ENCODE data around the gene ENG.
A peak's percentile ranks its signal among the peaks of the same experiment; 100 is the strongest.

Gene ENG

DNA sequence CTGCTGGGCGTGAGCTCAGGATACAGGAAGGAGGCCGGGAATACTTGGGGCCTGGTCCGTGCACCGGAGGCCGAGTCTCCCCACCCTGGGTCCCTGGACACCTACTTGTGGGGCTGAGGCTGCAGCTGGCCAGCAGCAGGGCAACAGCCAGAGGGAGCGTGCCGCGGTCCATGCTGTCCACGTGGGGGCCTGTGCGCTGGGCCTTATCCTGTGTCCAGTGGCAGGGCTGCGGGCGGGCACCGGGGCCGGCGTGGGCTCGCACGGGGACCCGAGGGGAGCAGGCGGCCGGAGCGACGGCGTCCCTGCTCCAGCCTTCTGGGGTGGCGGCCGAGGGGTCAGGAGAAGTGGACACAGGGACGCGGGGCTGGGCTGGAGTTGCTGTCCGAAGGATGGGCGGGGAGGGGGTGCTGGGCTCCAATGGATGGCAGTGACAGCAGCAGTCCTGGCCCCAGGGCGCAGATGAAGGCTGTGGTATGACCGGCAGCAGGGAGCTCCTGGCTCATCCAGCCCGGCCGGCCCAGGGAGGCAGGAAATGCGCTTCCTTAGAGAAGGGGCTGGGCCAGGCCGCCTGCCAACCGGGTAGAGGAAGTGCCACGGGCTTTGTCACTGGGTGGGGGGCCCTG, at the start of gene ENG:
Gene ENG (minus strand): TSS at position 475 of the 623 bp plus-strand sequence. CDS start 303 bp downstream, at position 172.
- H3K4me1 ChIP-seq: peaks cover 68 to 80% (median 73%) of the 10 kb centered on the region in 10 experiments
- peaks cover 0 to 31% (median 5%) of the 10 kb centered on the region in 11 experiments; a peak in 11 of 22 replicates for H4K20me1 ChIP-seq
- peaks cover 16 to 24% (median 20%) of the 10 kb centered on the region in 11 experiments for H3K9me3 ChIP-seq (replicated peaks in 1 of 11)
- TF ChIP-seq Cebpa-rat (IDR thresholded peaks at IDR 0.05): no peak
- H3K4me2 ChIP-seq: peak within 1 kb of the TSS; percentile 93 to 100 (median 96)
- peak within 1 kb of the TSS; percentile 64 to 95 (median 78) for H3K27ac ChIP-seq
- H3K4me3 ChIP-seq: peak within 1 kb of the TSS; percentile 76 to 98 (median 88)
- no peaks in the 10 kb centered on the region for H3K27me3 ChIP-seq
- peaks cover 30 to 36% (median 35%) of the 10 kb centered on the region in 11 experiments for H3K36me3 ChIP-seq
- H3K9ac ChIP-seq: peak within 1 kb of the TSS; percentile 82 to 88 (median 86)

DNA sequence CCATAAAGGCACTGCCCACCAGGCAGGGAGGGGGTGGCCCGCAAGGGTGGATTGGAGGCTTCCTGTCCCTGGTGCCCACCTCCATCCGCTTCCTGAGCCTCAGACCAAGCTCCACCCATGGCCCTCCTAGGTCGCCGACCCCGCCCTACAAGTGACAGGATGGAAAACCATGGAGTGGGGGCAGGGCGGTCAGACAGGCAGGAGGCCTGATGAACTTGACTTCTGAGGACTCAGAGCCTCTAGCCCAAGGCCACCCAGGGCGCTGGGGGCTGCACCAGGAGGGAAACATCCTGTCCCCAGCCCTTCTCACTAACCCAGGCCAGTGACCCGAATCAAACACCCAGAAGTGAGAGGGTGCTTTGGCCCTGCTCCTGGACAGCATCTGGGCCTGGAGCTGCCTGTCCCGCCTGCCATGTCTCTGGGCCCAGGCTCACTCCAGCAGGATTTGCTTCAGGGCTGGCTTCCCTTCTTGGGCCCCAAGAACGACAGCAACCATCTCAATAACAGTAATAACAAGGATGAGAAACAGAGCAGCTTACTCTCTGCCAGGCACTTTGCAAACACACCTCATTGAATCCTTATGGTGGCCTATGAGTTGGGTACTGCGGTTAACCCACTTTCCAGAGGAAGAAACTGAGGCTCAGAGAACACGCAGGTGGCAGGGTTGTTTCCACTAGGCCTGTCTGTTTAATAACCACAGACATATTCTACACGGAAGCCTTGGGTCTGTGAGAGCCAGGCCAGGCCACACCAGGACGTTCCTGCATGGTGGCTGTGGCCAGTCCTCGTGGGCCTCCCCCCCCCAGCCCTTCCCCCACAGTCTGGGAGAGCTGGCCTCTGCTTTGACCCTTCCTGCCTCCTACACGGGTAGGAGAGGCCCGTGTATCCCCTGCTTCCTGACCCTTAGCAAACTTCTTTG, 49.4 kb upstream of the ENG start:
- no peak for TF ChIP-seq Cebpa-rat (IDR thresholded peaks at IDR 0.05)
- Histone ChIP-seq H4K20me1 (peaks cover 0 to 9% (median 0%) of the 10 kb centered on the region in 11 experiments; a peak in 3 of 22 replicates), H3K9ac (peak overlapping the region; percentile 68 to 83 (median 75)), H3K27me3 (no peaks in the 10 kb centered on the region), H3K4me2 (peak overlapping the region; percentile 84 to 100 (median 93)), H3K9me3 (replicated peaks in 1 of 11) (no peaks in the 10 kb centered on the region), H3K4me1 (peaks cover 80 to 94% (median 90%) of the 10 kb centered on the region in 10 experiments), H3K36me3 (peaks cover 0 to 19% (median 14%) of the 10 kb centered on the region in 11 experiments; a peak in 21 of 22 replicates), H3K4me3 (peak overlapping the region in 9 of 10 experiments; percentile 18 to 69 (median 43); a peak in 15 of 20 replicates), H3K27ac (peak overlapping the region; percentile 78 to 90 (median 83))

DNA sequence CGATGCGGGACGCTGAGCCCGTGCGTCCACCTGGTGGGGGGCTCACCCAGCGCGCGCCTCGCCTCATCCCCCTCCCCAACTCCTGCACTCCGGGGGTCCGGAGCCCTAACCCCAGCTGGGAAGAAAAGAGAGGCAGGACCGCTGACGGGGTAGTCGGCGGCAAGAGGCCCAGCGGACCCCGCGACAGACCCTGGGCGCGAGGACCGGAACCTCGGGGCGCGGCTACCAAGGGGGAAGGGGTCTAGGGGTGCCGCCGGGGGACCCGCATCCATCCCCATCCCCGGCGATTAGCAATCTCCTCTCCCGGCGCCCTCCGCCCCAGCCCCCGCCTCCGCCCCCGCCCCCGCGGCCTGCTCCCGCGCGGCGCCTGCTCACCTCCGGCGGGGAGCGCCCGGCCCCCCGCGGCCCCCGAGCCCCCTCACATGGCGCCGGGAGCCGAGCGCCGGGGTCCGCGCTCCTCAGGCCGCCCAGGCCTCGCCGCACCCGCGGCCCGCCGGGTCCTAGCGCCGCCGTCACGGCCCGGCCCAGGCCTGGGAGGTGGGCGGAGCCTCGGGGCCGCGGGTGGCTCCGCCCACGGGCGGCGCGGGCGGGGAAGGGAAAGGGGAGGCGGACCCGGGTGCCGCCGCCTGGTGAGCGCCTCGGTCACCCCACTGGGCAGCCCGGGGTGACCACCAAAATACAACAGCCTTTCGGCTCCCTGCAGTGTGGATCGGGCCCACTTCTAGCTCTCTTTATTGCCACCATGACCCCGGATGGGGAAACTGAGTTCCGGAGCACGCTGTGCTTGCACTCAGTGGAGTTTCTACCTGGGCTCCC, 44.9 kb upstream of the ENG start, which contains the start of gene ST6GALNAC6:
Gene ST6GALNAC6 (minus strand): TSS at position 476 of the 816 bp plus-strand sequence. CDS start 1,622 bp downstream, outside the sequence.
- Histone ChIP-seq H3K9me3 (replicated peaks in 1 of 11) (peaks cover 0 to 10% (median 0%) of the 10 kb centered on the region in 11 experiments; a peak in 5 of 22 replicates), H3K27me3 (no peaks in the 10 kb centered on the region), H4K20me1 (peaks cover 6 to 43% (median 29%) of the 10 kb centered on the region in 11 experiments; a peak in 21 of 22 replicates), H3K4me1 (peaks cover 66 to 78% (median 75%) of the 10 kb centered on the region in 10 experiments), H3K4me2 (peak within 1 kb of the TSS; percentile 90 to 99 (median 95)), H3K36me3 (peaks cover 22 to 28% (median 27%) of the 10 kb centered on the region in 11 experiments), H3K4me3 (peak within 1 kb of the TSS; percentile 80 to 98 (median 95)), H3K9ac (peak within 1 kb of the TSS; percentile 86 to 96 (median 91)), H3K27ac (peak within 1 kb of the TSS; percentile 55 to 92 (median 89))
- no peak for TF ChIP-seq Cebpa-rat (IDR thresholded peaks at IDR 0.05)

DNA sequence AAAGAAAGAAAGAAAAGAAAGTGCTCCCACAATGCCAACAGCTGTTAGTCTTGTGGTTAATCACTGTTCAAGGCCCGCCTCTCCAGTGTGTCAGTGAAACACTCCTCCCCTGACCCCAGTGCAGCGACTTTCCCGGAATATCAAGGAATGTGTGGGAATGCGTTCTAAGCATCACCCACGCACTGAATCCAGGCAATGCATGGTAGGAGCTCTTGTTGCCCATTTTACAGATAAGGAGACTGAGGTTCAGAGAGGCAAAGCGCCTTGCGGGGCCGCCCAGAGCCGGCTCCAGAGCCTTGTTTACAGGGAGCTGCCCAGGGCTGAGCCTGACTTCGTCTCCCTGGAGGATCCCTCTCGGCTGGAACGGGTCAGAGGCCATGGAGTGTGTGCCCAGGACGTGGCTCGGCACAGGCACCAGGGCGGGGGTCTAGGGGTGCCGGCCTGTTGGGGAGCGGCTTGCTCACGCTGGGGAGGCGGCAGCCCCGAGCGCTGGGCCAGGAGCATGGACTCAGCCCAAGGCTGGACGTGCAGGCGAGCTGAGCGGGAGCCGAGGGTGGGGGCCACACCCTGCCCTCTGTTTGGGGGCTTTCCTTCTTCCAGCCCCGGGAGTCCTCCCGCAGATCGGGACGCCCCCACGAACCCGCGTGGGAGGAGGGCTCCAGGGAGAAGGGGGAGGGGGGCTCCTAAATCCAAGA, 44.1 kb upstream of the ENG start:
- peak overlapping the region; percentile 52 to 92 (median 89); a peak in 21 of 22 replicates for H3K27ac ChIP-seq
- peak overlapping the region; percentile 80 to 98 (median 95) for H3K4me3 ChIP-seq
- H3K4me1 ChIP-seq: peaks cover 59 to 70% (median 67%) of the 10 kb centered on the region in 10 experiments
- peak overlapping the region; percentile 89 to 98 (median 94) for H3K4me2 ChIP-seq
- H4K20me1 ChIP-seq: peaks cover 6 to 50% (median 30%) of the 10 kb centered on the region in 11 experiments; a peak in 21 of 22 replicates
- no peak for TF ChIP-seq Cebpa-rat (IDR thresholded peaks at IDR 0.05)
- peaks cover 29 to 35% (median 34%) of the 10 kb centered on the region in 11 experiments for H3K36me3 ChIP-seq
- H3K9me3 ChIP-seq (replicated peaks in 1 of 11): peaks cover 0 to 18% (median 7%) of the 10 kb centered on the region in 11 experiments; a peak in 16 of 22 replicates
- H3K27me3 ChIP-seq: no peaks in the 10 kb centered on the region
- H3K9ac ChIP-seq: peak overlapping the region; percentile 86 to 96 (median 91)

DNA sequence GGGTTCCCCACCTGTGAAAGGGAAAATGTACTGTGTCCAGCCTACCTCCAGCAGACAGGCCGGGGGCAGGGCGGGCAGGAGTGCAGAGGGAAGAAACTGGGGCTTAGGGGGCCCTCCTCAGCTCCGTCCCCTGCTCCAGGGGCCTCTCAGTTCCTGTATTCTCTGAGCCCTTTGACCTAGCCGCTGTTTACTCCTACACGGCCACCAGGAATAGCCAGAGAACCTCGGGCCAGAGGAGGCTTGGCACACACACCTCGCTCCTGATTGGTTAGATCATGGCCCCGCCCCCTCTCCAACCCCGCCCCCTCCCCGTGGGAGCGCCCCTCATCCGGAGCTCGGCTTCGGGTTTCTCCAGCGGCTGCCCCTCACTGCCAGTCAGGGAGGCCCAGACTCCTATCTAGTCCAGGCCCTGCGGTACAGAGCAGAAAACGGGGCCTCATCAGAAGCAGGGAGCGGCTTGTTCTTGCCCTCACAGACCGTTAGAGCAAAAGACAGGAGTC, 42.8 kb upstream of the ENG start:
- H3K27ac ChIP-seq: peak overlapping the region in 9 of 11 experiments; percentile 36 to 91 (median 47); a peak in 14 of 22 replicates
- H3K27me3 ChIP-seq: no peaks in the 10 kb centered on the region
- H3K4me2 ChIP-seq: peak overlapping the region; percentile 89 to 98 (median 94)
- peaks cover 0 to 25% (median 13%) of the 10 kb centered on the region in 11 experiments; a peak in 16 of 22 replicates for H3K9me3 ChIP-seq (replicated peaks in 1 of 11)
- H3K36me3 ChIP-seq: peaks cover 42 to 49% (median 48%) of the 10 kb centered on the region in 11 experiments
- H3K4me3 ChIP-seq: peak overlapping the region; percentile 35 to 98 (median 95); a peak in 14 of 20 replicates
- peaks cover 6 to 61% (median 33%) of the 10 kb centered on the region in 11 experiments; a peak in 21 of 22 replicates for H4K20me1 ChIP-seq
- peaks cover 45 to 63% (median 54%) of the 10 kb centered on the region in 10 experiments for H3K4me1 ChIP-seq
- H3K9ac ChIP-seq: peak overlapping the region; percentile 34 to 96 (median 88); a peak in 19 of 22 replicates
- no peak for TF ChIP-seq Cebpa-rat (IDR thresholded peaks at IDR 0.05)

DNA sequence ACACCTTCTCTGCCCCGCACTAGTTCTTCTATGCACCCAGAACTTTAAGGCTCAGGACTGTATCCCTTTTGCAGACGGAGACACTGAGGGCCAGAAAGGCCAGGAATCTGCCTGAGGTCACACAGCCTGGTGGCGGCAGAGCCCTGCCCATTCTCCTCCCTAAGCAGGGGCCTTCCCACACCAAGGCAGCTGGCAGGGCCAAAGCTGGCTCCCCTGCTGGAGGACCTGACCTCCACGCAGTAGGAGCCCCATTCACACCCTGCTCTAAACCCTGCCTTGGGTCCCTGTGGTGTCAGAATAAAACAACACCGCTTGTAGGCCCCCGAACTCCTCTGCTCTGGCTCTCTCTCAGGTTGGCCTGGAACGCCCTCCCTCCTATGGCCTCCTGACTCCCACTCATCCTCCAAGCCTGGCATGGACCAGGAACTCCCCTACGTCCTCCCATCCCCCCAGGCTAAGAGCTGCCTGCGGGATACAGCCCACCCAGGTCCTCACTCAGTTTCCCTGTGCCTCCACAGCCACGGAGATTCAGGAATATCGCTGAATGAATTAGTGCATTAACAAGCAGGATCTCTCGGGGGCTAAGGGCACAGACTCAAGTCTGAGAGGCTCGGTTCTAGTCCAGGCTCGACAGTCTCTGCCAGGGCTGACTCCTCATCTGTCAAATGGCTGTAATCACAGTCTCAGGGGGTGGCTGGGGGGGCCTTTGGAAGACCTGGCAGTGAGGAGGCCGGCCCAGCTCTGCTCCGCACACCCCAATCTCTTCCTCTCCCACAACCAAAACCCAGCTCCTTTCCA, 42.1 kb upstream of the ENG start:
- no peak for TF ChIP-seq Cebpa-rat (IDR thresholded peaks at IDR 0.05)
- peaks cover 41 to 57% (median 47%) of the 10 kb centered on the region in 10 experiments for H3K4me1 ChIP-seq
- H3K9me3 ChIP-seq (replicated peaks in 1 of 11): peaks cover 0 to 25% (median 13%) of the 10 kb centered on the region in 11 experiments; a peak in 16 of 22 replicates
- peak overlapping the region; percentile 89 to 98 (median 94) for H3K4me2 ChIP-seq
- H3K9ac ChIP-seq: peak overlapping the region; percentile 23 to 56 (median 44); a peak in 15 of 22 replicates
- H3K36me3 ChIP-seq: peaks cover 46 to 54% (median 52%) of the 10 kb centered on the region in 11 experiments
- H3K27me3 ChIP-seq: no peaks in the 10 kb centered on the region
- peaks cover 6 to 61% (median 33%) of the 10 kb centered on the region in 11 experiments; a peak in 21 of 22 replicates for H4K20me1 ChIP-seq
- H3K4me3 ChIP-seq: peak overlapping the region in 4 of 10 experiments; percentile 3 to 98 (median 57); a peak in 3 of 20 replicates
- H3K27ac ChIP-seq: peak overlapping the region in 8 of 11 experiments; percentile 26 to 54 (median 40); a peak in 13 of 22 replicates
